NCI-H748 treated with DMSO at 0.1 percent for 48 hours (cell line): ENCODE data around the gene DGAT2.
"Not testable (repeated sequence)": the region's sequence is repeated elsewhere in the genome, so short reads cannot be mapped to it uniquely, and the experiment has no call there.

Experiments used
- DNase-seq: peaks from one replicate; lab custom pipeline; 2025; lab: John Stamatoyannopoulos, UW

DGAT2 gene, protein sequence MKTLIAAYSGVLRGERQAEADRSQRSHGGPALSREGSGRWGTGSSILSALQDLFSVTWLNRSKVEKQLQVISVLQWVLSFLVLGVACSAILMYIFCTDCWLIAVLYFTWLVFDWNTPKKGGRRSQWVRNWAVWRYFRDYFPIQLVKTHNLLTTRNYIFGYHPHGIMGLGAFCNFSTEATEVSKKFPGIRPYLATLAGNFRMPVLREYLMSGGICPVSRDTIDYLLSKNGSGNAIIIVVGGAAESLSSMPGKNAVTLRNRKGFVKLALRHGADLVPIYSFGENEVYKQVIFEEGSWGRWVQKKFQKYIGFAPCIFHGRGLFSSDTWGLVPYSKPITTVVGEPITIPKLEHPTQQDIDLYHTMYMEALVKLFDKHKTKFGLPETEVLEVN

DNA sequence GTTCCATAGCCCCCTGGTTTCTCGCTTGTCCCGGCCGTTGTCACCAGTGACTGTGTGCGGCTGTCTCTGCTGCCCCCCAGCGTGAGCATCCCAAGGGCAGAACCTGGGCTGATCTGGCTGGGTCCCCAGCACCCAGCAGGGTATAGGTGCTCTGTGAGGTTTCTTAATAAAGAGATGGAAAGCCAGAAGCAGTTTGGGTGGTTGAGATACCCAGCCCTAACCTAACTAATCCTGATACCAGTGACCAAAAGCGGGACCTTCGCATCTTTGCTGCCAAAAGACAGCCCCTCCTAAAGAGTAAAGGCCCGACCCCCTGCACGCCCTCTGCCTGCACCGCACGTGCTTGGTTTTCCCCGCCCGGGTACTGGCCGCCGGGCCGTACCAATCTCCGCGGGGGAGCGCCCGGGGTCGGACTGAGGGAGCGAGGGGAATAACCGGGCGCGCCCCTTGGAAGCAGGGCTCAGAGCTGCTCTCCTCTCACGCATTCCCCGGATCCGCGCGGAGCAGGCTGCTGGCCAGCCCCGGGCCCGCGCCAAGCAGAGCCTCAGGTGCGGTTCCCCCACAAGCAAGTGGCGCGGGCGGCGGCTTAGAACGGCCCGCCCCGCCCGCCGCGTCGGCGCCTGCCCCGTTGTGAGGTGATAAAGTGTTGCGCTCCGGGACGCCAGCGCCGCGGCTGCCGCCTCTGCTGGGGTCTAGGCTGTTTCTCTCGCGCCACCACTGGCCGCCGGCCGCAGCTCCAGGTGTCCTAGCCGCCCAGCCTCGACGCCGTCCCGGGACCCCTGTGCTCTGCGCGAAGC lies at the start of gene DGAT2:
TSS of gene DGAT2 (plus strand) at position 667 of the 797 bp plus-strand sequence. CDS start 214 bp downstream, outside the sequence.
- DNase-seq, result peak; percentile 59

DNA sequence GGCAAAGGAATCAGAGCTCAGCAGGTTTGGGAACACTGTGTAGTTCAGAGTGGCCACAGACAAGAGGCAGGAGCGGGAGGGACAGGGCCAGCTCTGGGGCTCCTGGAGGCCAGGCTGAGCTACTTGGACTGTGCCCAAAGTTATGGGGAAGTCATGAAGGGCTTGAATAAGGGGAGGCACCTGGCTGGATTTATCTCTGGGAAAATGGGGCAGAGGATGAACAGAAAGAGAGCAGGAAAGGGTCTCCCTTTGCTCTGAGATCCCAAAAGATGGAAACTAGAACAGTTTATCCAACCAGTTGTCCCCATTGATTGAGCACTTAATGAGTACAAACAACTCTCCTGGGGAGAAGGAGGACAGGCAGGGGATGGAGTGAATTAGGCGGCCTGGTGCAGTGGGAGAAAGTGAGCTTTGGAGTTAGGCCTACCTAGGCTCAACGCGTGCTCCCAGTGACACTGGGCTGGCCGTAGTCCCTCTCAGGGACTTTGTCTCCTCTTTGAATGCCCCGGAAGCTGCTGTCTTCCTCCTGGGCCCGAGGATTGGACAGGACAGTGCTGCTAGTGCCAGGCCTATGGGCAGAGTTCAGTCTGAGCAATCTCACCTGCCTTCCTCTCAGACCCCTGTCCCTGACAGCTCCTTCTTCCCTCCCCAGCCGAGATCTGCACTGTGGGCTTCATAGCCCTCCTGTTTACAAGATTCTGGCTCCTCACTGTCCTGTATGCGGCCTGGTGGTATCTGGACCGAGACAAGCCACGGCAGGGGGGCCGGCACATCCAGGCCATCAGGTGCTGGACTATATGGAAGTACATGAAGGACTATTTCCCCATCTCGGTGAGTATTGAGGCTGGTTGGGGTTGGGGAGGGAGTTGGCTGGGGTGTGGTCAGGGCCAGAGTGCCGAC lies 49.0 kb upstream of the DGAT2 start:
- no peak for DNase-seq

DNA sequence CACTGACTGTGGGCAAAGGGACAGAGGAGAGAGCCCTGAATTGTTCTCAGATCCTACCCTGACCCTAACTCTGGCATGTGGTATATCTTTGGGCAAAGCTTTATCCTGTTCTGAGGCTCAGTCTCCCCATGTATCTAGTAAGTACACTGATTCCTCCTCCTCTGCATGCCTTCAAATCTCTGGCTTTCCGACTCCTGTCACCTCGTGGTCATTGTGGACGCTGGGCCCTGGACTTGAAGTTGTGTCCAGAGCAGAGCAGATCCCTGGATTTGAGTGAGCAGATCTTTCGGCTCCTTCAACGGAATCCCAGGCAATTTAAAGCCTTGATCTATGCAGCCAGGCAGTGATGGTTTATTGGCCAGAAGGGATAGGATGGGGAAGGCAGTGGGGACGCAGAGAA lies 47.9 kb upstream of the DGAT2 start:
- DNase-seq, result no peak

DNA sequence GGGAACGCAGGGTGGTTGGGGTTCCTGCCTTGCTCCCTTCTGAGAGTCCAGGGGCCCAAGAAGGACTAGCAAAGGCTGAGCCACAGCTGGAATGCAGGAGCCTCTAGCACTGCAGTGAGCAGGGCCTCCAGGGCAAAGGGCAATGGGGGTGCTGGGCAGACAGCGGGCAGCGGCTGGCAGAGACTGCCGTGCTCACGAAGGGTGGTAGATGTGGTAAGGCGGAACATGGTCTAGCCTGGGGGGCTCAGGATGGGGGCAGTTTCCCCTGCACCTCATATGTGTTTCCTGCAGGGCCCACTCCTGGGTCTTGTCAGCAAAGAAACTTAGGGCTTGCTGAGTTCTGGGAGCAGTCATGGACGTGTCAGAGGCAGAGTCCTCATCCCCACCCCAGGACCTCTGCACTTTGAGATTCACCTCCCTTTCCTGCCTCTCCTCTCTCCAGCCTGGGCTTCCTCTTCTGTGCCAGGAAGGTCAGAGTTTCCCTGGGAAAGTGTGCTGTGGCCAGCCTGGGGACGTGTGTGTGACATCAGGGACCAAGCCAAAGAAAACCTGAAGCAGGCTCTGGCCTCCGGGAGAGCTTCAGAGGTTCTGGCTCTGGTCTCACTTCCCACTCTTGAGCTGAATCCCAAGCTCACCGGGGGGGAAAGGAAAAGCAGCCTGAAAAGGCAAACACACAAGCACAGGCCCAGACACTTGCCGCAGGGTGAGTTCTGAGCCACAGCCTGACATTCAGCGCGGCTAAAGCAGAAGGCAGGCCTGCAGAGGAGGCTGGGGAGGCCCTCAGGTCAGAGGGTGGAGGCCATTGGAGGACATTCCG lies 46.5 kb upstream of the DGAT2 start:
- no peak for DNase-seq

DNA sequence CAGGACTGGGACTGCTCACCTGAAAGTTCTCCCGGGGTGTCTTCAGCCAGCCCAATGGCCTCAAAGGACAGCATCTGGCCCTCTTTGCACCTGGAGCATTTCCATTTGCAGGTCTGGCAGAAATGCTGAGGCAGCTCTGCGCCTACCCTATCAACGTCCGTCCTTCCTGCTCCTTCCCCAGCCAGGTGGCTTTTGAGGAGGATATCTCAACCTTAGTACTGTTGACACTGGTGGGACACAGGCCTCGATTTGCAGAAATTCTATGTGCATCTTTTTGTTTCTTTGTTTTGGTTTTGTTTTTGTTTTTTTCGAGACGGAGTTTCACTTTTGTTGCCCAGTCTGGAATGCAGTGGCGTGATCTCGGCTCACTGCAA lies 45.9 kb upstream of the DGAT2 start:
- no peak for DNase-seq

DNA sequence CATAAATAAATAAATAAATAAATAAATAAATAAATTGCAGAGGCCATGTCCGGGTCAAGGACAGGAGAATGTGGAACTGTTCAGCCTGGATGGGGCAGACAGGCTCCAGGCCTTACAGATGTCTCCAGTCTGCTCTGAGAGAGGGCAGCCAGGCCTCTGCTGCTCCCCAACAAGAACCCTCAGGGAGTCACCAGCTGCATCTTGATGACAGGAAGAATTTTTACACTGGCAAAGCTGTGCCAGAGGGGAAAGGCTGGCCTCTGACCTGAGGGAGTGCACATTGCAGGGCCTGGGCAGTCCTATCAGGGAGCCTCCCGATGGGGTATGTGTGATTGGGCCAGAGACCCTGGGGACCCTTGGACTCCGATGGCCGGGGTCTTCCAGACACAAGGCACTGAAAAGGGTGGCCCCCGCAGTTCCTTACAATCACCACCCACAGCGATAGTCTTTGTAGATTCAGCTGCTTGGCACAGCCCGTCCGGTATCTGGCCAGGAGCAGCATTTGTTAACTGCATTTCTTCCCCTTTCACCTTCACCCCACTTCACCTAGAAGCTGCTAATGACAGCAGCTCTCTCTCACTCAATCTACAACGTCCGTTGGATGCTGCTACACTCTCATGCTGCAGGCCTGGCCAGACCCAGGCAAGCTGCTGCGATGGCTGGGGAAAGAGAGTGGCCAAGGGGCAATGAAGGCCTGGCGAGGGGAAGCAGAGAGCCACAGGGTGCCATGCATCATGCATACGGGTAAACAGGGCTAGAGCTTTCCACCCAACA lies 42.8 kb upstream of the DGAT2 start:
- no peak for DNase-seq

DNA sequence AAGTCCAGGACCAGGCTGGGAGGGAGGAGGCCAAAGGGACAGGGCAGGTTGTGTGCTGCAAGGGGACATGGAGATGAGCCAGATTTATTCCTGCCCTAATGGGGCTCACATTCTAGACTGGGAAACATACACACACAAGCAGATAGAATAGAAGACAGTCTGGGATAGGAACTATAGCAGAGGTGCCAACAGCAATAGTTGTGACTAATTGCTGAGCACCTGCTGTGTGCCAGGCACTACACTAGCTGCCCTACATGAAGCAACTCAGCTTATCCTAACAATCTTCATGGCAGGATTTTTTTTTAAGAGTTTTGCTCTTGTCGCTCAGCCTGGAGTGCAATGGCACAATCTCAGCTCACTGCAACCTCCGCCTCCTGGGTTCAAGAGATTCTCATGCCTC lies 39.6 kb upstream of the DGAT2 start:
- no peak for DNase-seq

DNA sequence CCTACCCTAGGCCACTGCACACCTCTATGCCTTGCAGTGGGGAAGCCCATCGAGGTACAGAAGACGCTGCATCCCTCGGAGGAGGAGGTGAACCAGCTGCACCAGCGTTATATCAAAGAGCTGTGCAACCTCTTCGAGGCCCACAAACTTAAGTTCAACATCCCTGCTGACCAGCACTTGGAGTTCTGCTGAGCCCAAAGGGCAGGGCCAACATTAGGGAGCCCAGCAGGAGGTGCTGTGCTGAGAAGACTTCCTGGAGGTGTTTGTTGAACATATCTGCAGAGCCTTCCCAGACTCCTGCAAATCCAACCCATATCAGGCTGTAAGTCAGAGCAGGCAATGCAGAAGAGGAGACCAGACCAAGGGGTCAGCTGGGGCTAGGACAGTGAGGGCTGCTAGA lies 37.5 kb upstream of the DGAT2 start:
- no peak for DNase-seq

DNA sequence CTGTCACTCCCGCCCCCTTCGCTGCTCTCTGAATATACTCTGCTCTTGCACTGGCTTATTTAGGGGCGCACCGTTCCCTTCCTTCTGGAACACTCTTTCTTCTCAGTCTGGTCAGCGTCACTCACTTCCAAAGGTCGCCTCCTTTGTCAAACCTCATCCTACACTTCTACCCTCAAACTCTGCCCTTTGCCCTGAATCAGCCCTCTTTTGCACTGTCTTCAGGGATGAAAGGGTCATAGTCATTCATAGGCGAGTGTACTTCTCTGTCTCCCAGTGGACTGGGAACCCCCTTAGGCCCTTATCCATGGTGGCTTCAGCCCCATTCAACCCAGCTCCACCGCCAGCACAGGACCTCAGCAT lies 35.5 kb upstream of the DGAT2 start:
- no peak for DNase-seq

DNA sequence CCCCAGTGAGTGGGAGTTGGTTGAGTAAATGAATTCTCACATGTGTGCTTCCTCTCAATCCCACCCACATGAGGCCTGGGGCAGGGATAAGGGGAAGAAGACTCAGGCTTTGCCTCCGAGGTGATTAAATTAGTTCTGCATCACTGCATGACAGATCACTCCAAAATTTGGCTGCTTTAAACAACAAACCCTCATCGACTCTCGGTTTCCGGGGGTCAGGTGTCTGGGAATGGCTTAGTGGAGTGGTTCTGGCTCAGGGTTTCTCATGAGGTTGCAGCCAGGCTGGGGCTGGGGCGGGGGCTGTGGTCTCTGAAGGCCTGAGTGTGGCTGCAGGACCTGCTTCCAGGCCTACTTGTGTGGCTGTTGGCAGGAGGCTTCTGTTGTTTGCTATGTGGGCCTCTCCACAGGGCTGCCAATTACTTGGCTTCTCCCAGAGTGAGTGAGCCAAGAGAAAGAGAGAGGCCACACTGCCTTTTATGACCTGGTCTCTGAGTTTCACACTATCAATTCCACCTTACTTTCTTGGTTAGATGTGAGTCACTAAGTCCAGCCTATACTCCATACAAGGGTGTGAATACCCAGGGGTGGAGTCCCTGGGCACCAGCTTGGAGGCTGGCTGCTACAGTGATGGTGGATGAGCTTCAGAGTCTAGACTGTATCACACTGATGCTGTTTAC lies 35.0 kb upstream of the DGAT2 start:
- no peak for DNase-seq

DNA sequence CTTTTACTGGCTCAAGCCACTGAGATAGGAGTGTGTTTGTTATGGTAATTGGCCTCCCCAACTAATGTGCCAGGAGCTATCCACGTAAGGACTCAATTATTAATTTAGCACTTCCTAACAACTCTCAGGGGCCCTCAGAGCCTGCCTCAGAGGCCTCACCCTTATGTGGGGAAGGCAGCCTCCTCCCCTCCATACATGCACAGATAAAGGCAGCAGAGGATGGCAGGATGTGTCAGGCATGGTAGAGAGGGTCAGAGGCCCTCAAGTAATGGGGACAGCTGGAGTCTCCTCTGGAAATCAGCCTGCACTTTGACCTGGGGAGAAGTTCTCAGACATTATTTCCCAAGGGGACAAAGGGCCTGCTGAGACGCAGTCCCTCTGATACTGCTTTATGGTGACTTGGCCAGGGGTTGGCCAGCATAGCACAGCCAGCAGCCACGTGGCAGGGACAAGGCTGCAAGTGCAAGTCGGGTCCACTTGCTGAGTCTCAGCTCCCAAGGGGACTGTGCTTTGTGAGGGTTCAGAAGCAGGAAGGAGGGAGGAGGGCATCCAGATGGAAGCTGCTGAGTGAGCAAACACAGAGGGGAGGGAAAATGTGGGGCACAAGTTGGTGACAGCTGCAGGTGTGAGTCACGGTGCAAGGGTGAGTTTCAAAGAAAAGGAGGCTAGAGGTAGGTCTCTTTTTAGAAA lies 33.9 kb upstream of the DGAT2 start:
- DNase-seq, result no peak

DNA sequence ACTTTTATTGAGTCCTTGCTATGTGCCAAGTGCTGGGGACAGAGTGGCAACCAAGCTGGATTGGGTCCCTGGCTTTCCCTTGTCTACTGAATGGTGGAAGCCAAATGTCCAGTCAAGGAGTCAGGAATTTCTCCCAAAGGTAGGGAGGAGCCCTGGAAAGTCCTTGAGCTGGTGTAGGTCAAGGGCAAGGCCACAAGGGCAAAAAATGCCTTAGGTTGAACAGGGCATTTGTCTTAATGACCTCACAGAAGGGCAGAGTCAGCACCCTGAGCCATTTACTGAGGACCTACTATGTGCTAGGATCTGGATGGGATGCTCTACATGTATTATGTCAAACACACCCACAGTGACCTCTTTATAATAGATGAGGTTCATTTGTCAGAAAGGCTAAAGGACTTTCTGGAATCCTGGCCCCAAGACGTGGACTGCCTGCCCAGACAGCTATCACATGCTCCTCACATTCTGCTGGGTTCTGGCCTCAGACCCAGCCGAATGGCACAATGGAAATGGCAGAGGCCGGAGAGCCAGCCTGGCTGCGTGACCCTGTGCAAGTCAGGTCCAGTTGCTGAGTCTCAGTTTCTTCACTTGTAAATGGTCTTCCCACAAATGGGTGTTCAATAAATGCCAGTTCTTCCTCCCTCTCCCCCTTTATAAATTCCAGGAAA lies 33.3 kb upstream of the DGAT2 start:
- no peak for DNase-seq

DNA sequence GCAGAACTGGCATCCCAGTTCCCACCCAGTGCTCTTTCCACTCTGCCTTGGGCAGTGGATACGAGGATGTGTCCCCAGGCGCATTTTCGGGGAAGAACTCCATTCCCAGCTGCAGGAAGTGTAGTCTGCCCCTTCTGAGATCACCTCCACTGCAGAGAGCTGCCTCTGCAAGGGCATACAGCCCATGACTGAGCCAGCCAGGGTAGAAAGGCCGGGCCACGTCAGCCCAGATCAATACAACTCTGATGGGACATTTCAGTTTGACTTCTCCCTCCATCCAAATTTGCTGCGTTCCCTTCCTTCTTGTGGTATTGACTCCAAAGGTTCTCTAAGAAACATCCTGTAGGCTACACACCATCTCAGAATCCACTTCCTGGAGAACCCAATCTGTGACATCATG lies 31.3 kb upstream of the DGAT2 start:
- no peak for DNase-seq

DNA sequence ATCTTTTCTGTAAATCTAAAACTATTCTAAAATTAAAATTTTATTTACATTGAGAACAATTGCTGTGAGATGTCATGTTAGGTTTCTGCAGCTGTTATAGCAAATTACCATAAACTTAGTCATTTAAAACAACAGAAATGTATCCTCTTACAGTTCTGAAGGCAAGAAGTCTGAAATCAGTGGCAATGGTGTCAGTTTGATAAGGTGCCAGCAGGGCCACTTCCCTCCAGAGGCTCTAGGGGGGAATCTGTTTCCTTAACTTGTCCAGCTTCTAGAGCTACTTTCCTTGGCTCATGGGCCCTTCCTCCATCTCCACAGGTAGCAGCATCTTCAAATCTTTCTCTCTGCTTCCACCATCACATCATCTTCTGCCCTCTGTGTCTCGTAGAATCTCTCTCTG lies 27.9 kb upstream of the DGAT2 start:
- DNase-seq, result no peak

DNA sequence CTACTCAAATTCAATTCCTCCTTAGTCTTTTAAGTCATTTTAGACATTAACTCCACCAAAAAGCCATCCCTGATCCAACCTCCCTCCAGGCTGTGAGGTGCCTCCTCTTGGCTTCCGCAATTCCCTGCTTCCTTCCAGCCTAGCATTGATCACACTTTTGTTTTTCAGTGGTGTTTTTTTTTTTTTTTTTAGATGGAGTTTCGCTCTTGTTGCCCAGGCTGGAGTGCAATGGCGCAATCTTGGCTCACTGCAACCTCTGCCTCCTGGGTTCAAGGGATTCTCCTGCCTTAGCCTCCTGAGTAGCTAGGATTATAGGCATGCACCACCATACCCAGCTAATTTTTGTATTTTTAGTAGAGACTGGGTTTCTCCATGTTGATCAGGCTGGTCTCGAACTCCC lies 25.4 kb upstream of the DGAT2 start:
- not testable (repeated sequence) for DNase-seq

DNA sequence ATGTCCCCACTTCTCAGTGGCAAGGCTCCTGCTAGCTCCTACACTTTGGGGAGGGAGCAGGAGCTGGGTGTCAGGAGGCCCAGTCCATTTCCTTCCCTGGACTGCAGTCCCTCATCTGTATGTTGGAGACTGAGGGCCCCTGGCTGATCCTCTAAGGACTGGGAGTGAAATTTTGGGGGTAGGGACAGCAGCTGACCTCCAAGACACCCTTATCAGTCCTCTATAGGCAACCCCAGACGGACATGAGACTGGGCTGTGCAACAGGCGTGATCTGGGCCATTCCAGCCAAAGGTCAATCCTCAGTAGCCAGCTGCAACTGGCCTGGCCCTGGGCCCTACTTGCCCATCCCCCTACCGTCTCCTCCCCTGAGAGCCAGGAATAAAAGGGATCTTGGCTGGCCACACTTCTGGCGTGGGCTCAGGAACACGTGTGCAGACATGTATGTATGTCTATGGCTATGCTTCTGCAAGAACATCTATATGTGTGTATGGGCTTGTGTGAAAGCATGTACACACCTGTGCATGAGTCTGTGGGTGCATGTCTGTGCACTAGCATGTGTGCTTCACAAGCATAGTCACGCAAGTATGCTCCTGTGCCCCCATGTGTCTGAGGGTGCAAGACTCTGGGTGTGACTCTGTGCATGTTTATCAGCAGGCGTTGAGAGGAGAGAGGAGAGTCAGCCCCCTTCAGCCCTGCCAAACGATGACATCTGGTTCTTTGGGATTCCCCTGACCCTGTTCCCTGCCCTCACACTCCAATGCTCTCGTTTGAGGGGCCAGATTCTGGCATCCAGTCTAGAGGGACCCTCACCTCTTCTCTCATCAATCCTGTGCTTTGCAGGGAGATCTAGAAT lies 24.6 kb upstream of the DGAT2 start:
- no peak for DNase-seq

DNA sequence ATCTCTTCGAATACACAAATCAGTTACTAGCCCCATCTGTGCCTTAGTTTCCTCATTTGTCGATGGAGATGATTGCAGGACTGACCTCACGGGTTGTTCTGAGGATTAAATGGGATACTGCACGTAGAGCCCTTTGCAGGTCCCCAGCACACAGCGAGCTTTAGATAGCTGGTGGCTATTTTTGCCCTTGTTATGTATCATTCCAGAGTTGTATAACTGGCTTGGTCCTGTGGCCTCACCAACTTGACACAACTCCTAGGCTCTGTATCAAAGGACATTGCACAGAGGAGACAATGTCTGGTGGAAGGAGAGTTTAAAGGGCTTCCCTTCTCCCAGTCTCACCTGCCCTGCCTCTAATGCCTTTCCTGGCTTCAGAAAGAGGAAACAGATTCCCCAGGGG lies 22.8 kb upstream of the DGAT2 start:
- no peak for DNase-seq

DNA sequence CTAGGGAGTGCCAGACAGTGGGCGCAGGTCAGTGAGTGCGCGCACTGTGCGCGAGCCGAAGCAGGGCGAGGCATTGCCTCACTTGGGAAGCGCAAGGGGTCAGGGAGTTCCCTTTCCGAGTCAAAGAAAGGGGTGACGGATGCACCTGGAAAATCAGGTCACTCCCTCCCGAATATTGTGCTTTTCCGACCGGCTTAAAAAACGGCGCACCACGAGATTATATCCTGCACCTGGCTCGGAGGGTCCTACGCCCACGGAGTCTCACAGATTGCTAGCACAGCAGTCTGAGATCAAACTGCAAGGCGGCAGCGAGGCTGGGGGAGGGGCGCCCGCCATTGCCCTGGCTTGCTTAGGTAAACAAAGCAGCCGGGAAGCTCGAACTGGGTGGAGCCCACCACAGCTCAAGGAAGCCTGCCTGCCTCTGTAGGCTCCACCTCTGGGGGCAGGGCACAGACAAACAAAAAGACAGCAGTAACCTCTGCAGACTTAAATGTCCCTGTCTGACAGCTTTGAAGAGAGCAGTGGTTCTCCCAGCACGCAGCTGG lies 19.8 kb upstream of the DGAT2 start:
- not testable (repeated sequence) for DNase-seq
